HG03097 (cell line): Measurements from ENCODE around the gene DENND2C.

ENCODE experiments used
- ATAC-seq: cut with Tn5 transposase; IDR thresholded peaks from one replicate; pipeline ENCODE4 v1.9.1; 2021; ENCODE audit not compliant: unreplicated experiment, low FRiP score

Gene DENND2C

GRCh38 chr1:114677691-114678090, 7.8 kb upstream of the DENND2C start:
- ATAC-seq, result no peak

GRCh38 chr1:114676115-114676514, 6.3 kb upstream of the DENND2C start:
- no peak for ATAC-seq

- no peak for ATAC-seq
Measured at GRCh38 chr1:114671939-114672275, 2.1 kb upstream of the DENND2C start.

- no peak for ATAC-seq
Measured at GRCh38 chr1:114671011-114671938, 1.4 kb upstream of the DENND2C start.

GRCh38 chr1:114670083-114671010, 498 bp upstream of the DENND2C start:
- ATAC-seq, result peak; percentile 99

GRCh38 chr1:114668784-114669561, 876 bp downstream of the DENND2C start:
- no peak for ATAC-seq

- no peak for ATAC-seq
Measured at GRCh38 chr1:114668373-114668772, 1.5 kb downstream of the DENND2C start.

- no peak for ATAC-seq
Measured at GRCh38 chr1:114666954-114667353, 2.9 kb downstream of the DENND2C start.

- ATAC-seq, result no peak
Measured at GRCh38 chr1:114660238-114660637, 9.6 kb downstream of the DENND2C start.

GRCh38 chr1:114651893-114652292, 18.0 kb downstream of the DENND2C start:
- no peak for ATAC-seq

GRCh38 chr1:114648503-114648902, 21.3 kb downstream of the DENND2C start:
- no peak for ATAC-seq

GRCh38 chr1:114641377-114641776, 28.5 kb downstream of the DENND2C start:
- ATAC-seq, result no peak

- ATAC-seq, result no peak
Measured at GRCh38 chr1:114638910-114639309, 30.9 kb downstream of the DENND2C start.

- ATAC-seq, result no peak
Measured at GRCh38 chr1:114632427-114632826, 37.4 kb downstream of the DENND2C start.

GRCh38 chr1:114627107-114627506, 42.7 kb downstream of the DENND2C start:
- no peak for ATAC-seq

GRCh38 chr1:114623364-114623763, 46.5 kb downstream of the DENND2C start:
- no peak for ATAC-seq

GRCh38 chr1:114620419-114620818, 49.4 kb downstream of the DENND2C start:
- ATAC-seq, result no peak

GRCh38 chr1:114618606-114619005, 51.2 kb downstream of the DENND2C start:
- no peak for ATAC-seq

- ATAC-seq, result no peak
Measured at GRCh38 chr1:114610546-114611245, 59.2 kb downstream of the DENND2C start.

- no peak for ATAC-seq
Measured at GRCh38 chr1:114609826-114610225, 60.0 kb downstream of the DENND2C start.
